ENCODE data around the gene MSH5. TPM values are rescaled to one million over a fixed set of nuclear protein-coding genes. Genes with fewer than 3 reads are reported as not detected.

The MSH5 gene
- total RNA-seq, 1 experiment from 2014 or later: 51.0 TPM

- ChIA-PET CTCF (no interaction called here), POLR2A (interaction anchor here (0.6 kb wide), 1 partner anchor 131 kb away, joined by 5 read pairs; no protein-coding TSS in a partner anchor)
- H3K9me3 Mint-ChIP-seq (ENCODE audit: unreplicated experiment): no peaks in the 10 kb centered on the region
- H3K27me3 Mint-ChIP-seq (ENCODE audit: insufficient read depth, unreplicated experiment): no peaks in the 10 kb centered on the region
- H3K36me3 ChIP-seq (ENCODE audit: control insufficient read depth, insufficient read depth, low read length): no peaks in the 10 kb centered on the region
- H3K9me3 ChIP-seq: no peaks in the 10 kb centered on the region
- peaks cover 41% of the 10 kb centered on the region for H3K4me1 Mint-ChIP-seq (ENCODE audit: low read depth, unreplicated experiment)
- peak; percentile 40 to 48 for DNase-seq
- no peaks in the 10 kb centered on the region for H3K36me3 Mint-ChIP-seq (ENCODE audit: insufficient read depth, unreplicated experiment)
- intact Hi-C loops (cut with micrococcal nuclease; ENCODE audit: unreplicated experiment): no loop called here
- peaks cover 39% of the 10 kb centered on the region for H3K4me1 ChIP-seq
- H3K4me3 ChIP-seq (ENCODE audit: low read depth, low read length): no peak overlapping the region
- BruUV-seq (replicated peaks): no TSS peak
- H3K27ac Mint-ChIP-seq (ENCODE audit: unreplicated experiment): peak overlapping the region; percentile 38
- TF ChIP-seq, protein P1, sequence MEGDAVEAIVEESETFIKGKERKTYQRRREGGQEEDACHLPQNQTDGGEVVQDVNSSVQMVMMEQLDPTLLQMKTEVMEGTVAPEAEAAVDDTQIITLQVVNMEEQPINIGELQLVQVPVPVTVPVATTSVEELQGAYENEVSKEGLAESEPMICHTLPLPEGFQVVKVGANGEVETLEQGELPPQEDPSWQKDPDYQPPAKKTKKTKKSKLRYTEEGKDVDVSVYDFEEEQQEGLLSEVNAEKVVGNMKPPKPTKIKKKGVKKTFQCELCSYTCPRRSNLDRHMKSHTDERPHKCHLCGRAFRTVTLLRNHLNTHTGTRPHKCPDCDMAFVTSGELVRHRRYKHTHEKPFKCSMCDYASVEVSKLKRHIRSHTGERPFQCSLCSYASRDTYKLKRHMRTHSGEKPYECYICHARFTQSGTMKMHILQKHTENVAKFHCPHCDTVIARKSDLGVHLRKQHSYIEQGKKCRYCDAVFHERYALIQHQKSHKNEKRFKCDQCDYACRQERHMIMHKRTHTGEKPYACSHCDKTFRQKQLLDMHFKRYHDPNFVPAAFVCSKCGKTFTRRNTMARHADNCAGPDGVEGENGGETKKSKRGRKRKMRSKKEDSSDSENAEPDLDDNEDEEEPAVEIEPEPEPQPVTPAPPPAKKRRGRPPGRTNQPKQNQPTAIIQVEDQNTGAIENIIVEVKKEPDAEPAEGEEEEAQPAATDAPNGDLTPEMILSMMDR (IDR thresholded peaks at IDR 0.05; ENCODE audit: insufficient read depth in 1 of 2, low read depth in 1 of 2, low read length in 1 of 2, severe bottlenecking in 1 of 2, unreplicated experiment in 1 of 2): no peak
- no peak overlapping the region for H3K4me3 Mint-ChIP-seq (ENCODE audit: unreplicated experiment)
- H3K27me3 ChIP-seq (replicated peaks; ENCODE audit: control insufficient read depth, insufficient read depth, low read length): no peaks in the 10 kb centered on the region
These were observed 19.5 kb upstream of the MSH5 start for GRCh38 chr6:31720196-31720770.

- ChIA-PET CTCF (no interaction called here), POLR2A (no interaction called here)
- no peaks in the 10 kb centered on the region for H3K36me3 ChIP-seq (ENCODE audit: control insufficient read depth, insufficient read depth, low read length)
- intact Hi-C loops (cut with micrococcal nuclease; ENCODE audit: unreplicated experiment): no loop called here
- no TSS peak for BruUV-seq (replicated peaks)
- no peaks in the 10 kb centered on the region for H3K27me3 ChIP-seq (replicated peaks; ENCODE audit: control insufficient read depth, insufficient read depth, low read length)
- no peaks in the 10 kb centered on the region for H3K9me3 ChIP-seq
- TF ChIP-seq, protein P1 (IDR thresholded peaks at IDR 0.05; ENCODE audit: insufficient read depth in 1 of 2, low read depth in 1 of 2, low read length in 1 of 2, severe bottlenecking in 1 of 2, unreplicated experiment in 1 of 2): no peak
- H3K9me3 Mint-ChIP-seq (ENCODE audit: unreplicated experiment): no peaks in the 10 kb centered on the region
- H3K4me3 ChIP-seq (ENCODE audit: low read depth, low read length): no peak within 1 kb of the TSS
- no peak within 1 kb of the TSS for H3K4me3 Mint-ChIP-seq (ENCODE audit: unreplicated experiment)
- peak within 1 kb of the TSS; percentile 69 for H3K27ac Mint-ChIP-seq (ENCODE audit: unreplicated experiment)
- DNase-seq: no peak
- peaks cover 38% of the 10 kb centered on the region for H3K4me1 ChIP-seq
- peaks cover 8% of the 10 kb centered on the region for H3K36me3 Mint-ChIP-seq (ENCODE audit: insufficient read depth, unreplicated experiment)
- peaks cover 41% of the 10 kb centered on the region for H3K4me1 Mint-ChIP-seq (ENCODE audit: low read depth, unreplicated experiment)
- H3K27me3 Mint-ChIP-seq (ENCODE audit: insufficient read depth, unreplicated experiment): no peaks in the 10 kb centered on the region
These were observed 18.3 kb upstream of the MSH5 start, which contains the start of gene LY6G6C for GRCh38 chr6:31721351-31722020. TSS of gene LY6G6C (minus strand) at chr6:31721746. CDS start at chr6:31721679, 67 bp downstream.

DNA sequence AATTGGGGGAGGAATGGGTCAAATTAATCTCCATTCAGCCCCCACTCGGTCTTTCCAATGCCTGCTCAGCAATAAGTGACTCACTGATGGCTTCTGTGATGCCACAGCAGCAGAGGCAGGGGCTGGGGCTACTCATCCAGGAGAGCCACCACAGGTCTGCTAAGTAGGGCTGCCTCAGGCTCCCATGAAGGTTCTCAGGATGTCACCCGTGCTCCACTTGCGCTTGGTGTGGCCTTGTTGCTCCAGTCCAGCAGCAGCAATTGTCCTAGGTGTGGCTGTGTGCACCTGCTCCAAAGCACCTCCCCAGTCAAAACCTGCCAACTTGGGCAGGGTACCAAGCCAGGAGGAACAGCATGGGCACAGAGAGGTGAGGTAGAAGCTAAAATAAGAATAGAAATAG is 17.6 kb upstream of the MSH5 start:
- Histone ChIP-seq H3K36me3 (ENCODE audit: control insufficient read depth, insufficient read depth, low read length) (0 out of 2 replicates have a peak, but pooled peaks cover under 1% of the 10 kb centered on the region), H3K27me3 (replicated peaks; ENCODE audit: control insufficient read depth, insufficient read depth, low read length) (no peaks in the 10 kb centered on the region), H3K9me3 (no peaks in the 10 kb centered on the region), H3K4me3 (ENCODE audit: low read depth, low read length) (no peak overlapping the region), H3K4me1 (peaks cover 38% of the 10 kb centered on the region)
- intact Hi-C loops (cut with micrococcal nuclease; ENCODE audit: unreplicated experiment): no loop called here
- peaks cover 41% of the 10 kb centered on the region for H3K4me1 Mint-ChIP-seq (ENCODE audit: low read depth, unreplicated experiment)
- POLR2A ChIA-PET: no interaction called here
- CTCF ChIA-PET: no interaction called here
- no peak for DNase-seq
- no peaks in the 10 kb centered on the region for H3K27me3 Mint-ChIP-seq (ENCODE audit: insufficient read depth, unreplicated experiment)
- no TSS peak for BruUV-seq (replicated peaks)
- TF ChIP-seq, protein P1 (IDR thresholded peaks at IDR 0.05; ENCODE audit: insufficient read depth in 1 of 2, low read depth in 1 of 2, low read length in 1 of 2, severe bottlenecking in 1 of 2, unreplicated experiment in 1 of 2): no peak
- H3K4me3 Mint-ChIP-seq (ENCODE audit: unreplicated experiment): no peak overlapping the region
- no peaks in the 10 kb centered on the region for H3K9me3 Mint-ChIP-seq (ENCODE audit: unreplicated experiment)
- H3K27ac Mint-ChIP-seq (ENCODE audit: unreplicated experiment): no peak overlapping the region
- peaks cover 14% of the 10 kb centered on the region for H3K36me3 Mint-ChIP-seq (ENCODE audit: insufficient read depth, unreplicated experiment)

All from Caco-2 (cell line).